ENCODE measurements around the gene HPGD. TPM values are rescaled to one million over a fixed set of nuclear protein-coding genes. Genes with fewer than 3 reads are reported as not detected.

HPGD gene
- total and polyA plus RNA-seq, 2 of the 8 experiments (the other 6 are each of a cell fraction or from before 2014, with no cell fraction given), result 1.1 to 1.3 TPM

GRCh38 chr4:174457468-174457867 is 64.8 kb downstream of the HPGD start (continued):
- TF ChIP-seq USF2 (IDR thresholded peaks at IDR 0.05; ENCODE audit: low read length) (no peak), ASH2L (IDR thresholded peaks at IDR 0.05; ENCODE audit: low read length) (no peak), HDAC2 (IDR thresholded peaks at IDR 0.05; ENCODE audit: borderline replicate concordance in 1 of 2, low read depth in 2 of 2, low read length in 2 of 2) (no peak), SIX5 (IDR thresholded peaks at IDR 0.05; ENCODE audit: low read depth, low read length) (no peak), EGR1 (IDR thresholded peaks at IDR 0.05; ENCODE audit: borderline replicate concordance, low read depth, low read length) (no peak), CBX5 (IDR thresholded peaks at IDR 0.05; ENCODE audit: low read depth, low read length) (no peak)
- TF ChIP-seq, protein P1, sequence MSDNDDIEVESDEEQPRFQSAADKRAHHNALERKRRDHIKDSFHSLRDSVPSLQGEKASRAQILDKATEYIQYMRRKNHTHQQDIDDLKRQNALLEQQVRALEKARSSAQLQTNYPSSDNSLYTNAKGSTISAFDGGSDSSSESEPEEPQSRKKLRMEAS (IDR thresholded peaks at IDR 0.05), result no peak
